GM12873 (cell line): ENCODE measurements around the gene GAK.

ENCODE experiments used
- CTCF ChIP-seq: IDR thresholded peaks from 2 replicates; pipeline ENCODE4 v1.5.1; 2012; ENCODE audit warnings: low read depth, mild to moderate bottlenecking, moderate library complexity, low read length, control low read depth; ENCODE audit not compliant: insufficient read depth; ENCODE audit errors: missing control alignments

The GAK gene

GRCh38 chr4:924107-925096, 7.7 kb downstream of the GAK start:
- no peak for TF ChIP-seq CTCF

- TF ChIP-seq CTCF = no peak
Measured at GRCh38 chr4:921830-922331, 10.2 kb downstream of the GAK start.

- no peak for TF ChIP-seq CTCF
Measured at GRCh38 chr4:917992-918391, 14.1 kb downstream of the GAK start.

GRCh38 chr4:917466-917865, 14.7 kb downstream of the GAK start:
- no peak for TF ChIP-seq CTCF

- TF ChIP-seq CTCF = no peak
Measured at GRCh38 chr4:915595-915994, 16.5 kb downstream of the GAK start.

GRCh38 chr4:915041-915474, 17.1 kb downstream of the GAK start:
- TF ChIP-seq CTCF = no peak

- no peak for TF ChIP-seq CTCF
Measured at GRCh38 chr4:914531-914930, 17.6 kb downstream of the GAK start.
